Measurements from ENCODE around the gene HMGCS2. TPM values are rescaled to one million over a fixed set of nuclear protein-coding genes. Genes with fewer than 3 reads are reported as not detected.

The HMGCS2 gene
- total and polyA plus RNA-seq, 2 experiments from 2014 or later = not detected

DNA sequence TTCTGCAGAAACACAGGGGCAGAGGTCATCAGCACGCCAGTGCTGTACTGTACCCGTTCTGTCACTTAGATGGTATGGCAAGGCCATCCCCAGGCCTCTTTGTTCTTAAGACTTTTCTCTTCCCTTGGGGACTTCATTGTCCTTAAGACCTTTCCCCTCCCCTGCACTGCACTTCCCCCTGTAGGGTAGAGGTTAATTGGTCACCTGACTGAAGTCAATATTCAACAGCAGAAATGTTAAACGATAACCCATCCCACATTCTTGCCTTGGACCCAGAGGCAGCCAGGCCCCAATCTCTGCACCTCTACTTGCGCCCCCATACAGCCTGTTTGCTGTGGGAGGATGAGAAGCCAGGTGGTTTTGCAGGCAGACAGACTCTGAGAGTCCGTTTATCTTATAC, 46.8 kb downstream of the HMGCS2 start:
- Histone ChIP-seq H4K20me1 (ENCODE audit: insufficient read depth) (peaks cover 11% of the 10 kb centered on the region; the same call in 1 of the 2 replicates), H3F3A (ENCODE audit: insufficient read depth) (no peaks in the 10 kb centered on the region), H3K9me3 (ENCODE audit: low read depth) (no peaks in the 10 kb centered on the region), H3K9me2 (ENCODE audit: insufficient read depth) (no peaks in the 10 kb centered on the region), H3K36me3 (ENCODE audit: low read depth) (peaks cover 41% of the 10 kb centered on the region; the same call in 1 of the 2 replicates), H3K9ac (no peak overlapping the region), H3K79me2 (ENCODE audit: insufficient read depth) (peaks cover 61% of the 10 kb centered on the region), H3K27me3 (replicated peaks; ENCODE audit: insufficient read depth) (no peaks in the 10 kb centered on the region), H2AFZ (no peak overlapping the region), H3K4me3 (no peak overlapping the region), H3K27ac (no peak overlapping the region), H3K4me1 (ENCODE audit: insufficient read depth) (no peaks in the 10 kb centered on the region), H3K4me2 (ENCODE audit: unreplicated experiment) (no peak overlapping the region)
- no peak for TF ChIP-seq EZH2phosphoT487 (IDR thresholded peaks at IDR 0.05; ENCODE audit: insufficient read depth, low read depth)
- TF ChIP-seq EZH2 (IDR thresholded peaks at IDR 0.05; ENCODE audit: insufficient read depth, poor library complexity, severe bottlenecking) = no peak
- DNase-seq = no peak
- 90 to 94% methylated on average over 5 of the region's 5 CpGs for WGBS, 2 experiments (ENCODE audit: low coverage in 1 of 2, low lambda C conversion rate in 2 of 2, missing lambda C conversion rate in 2 of 2)
- in situ Hi-C loops (cut with MboI) = no loop called here

DNA sequence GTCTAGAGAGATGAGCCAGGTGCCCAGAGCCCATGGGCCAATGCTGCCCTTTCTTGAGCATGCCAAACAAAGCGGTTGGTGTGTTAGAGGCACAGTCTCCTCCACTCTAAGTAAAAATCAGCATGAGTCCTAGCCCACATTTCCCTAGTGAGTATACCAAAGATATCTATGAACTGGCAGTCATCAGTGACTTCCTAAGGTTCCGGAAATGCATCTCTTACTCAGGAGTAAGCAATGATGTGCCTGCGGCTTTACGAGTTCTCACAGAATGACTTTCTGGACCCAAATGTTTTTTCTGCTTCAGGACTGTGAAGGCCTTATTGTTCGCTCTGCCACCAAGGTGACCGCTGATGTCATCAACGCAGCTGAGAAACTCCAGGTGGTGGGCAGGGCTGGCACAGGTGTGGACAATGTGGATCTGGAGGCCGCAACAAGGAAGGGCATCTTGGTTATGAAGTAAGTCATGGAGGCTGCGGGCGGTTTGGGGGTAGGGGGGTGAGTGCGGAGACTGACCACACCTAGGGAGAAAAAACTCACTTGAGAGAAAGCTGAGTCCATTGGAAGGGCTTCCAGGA, 47.8 kb downstream of the HMGCS2 start:
- Histone ChIP-seq H3K9ac (no peak overlapping the region), H3K9me2 (ENCODE audit: insufficient read depth) (no peaks in the 10 kb centered on the region), H3K4me3 (no peak overlapping the region), H3K36me3 (ENCODE audit: low read depth) (peaks cover 34% of the 10 kb centered on the region; the same call in 1 of the 2 replicates), H3F3A (ENCODE audit: insufficient read depth) (no peaks in the 10 kb centered on the region), H3K27ac (peak overlapping the region; percentile 48), H3K4me2 (ENCODE audit: unreplicated experiment) (no peak overlapping the region), H3K79me2 (ENCODE audit: insufficient read depth) (peaks cover 70% of the 10 kb centered on the region), H4K20me1 (ENCODE audit: insufficient read depth) (peaks cover 11% of the 10 kb centered on the region; the same call in 1 of the 2 replicates), H3K27me3 (replicated peaks; ENCODE audit: insufficient read depth) (no peaks in the 10 kb centered on the region), H3K9me3 (ENCODE audit: low read depth) (no peaks in the 10 kb centered on the region), H2AFZ (no peak overlapping the region), H3K4me1 (ENCODE audit: insufficient read depth) (no peaks in the 10 kb centered on the region)
- 86% methylated on average over 11 of the region's 11 CpGs for WGBS, 2 experiments (ENCODE audit: low coverage in 1 of 2, low lambda C conversion rate in 2 of 2, missing lambda C conversion rate in 2 of 2)
- in situ Hi-C loops (cut with MboI) = no loop called here
- peak; percentile 69 for DNase-seq
- TF ChIP-seq EZH2phosphoT487 (IDR thresholded peaks at IDR 0.05; ENCODE audit: insufficient read depth, low read depth) (no peak), EZH2 (IDR thresholded peaks at IDR 0.05; ENCODE audit: insufficient read depth, poor library complexity, severe bottlenecking) (no peak)

DNA sequence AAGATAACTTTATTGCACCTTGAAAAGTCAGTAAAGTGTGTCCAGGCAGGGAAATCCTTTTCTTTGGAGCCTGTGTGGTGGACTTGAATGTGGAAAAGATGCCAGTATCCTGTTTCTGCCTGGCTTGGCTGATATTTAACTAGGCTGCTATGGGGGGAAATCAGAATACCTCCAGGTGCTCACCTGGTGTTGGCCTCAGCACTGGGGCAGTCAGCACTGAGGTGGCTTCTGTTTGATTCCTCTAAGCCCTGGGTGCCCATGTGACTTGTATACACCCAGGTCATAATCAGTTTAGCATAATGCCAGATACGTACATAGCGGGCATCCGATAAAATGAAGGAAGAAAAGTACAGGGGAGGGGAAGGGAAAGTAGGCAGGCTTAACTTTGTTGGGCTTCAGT, 49.7 kb downstream of the HMGCS2 start:
- no peak overlapping the region for H2AFZ ChIP-seq
- H3K4me2 ChIP-seq (ENCODE audit: unreplicated experiment) = no peak overlapping the region
- H3K9me2 ChIP-seq (ENCODE audit: insufficient read depth) = no peaks in the 10 kb centered on the region
- peaks cover 23% of the 10 kb centered on the region; the same call in 1 of the 2 replicates for H3K36me3 ChIP-seq (ENCODE audit: low read depth)
- H3K79me2 ChIP-seq (ENCODE audit: insufficient read depth) = peaks cover 90% of the 10 kb centered on the region
- peaks cover 16% of the 10 kb centered on the region; the same call in 1 of the 2 replicates for H4K20me1 ChIP-seq (ENCODE audit: insufficient read depth)
- H3K9ac ChIP-seq = no peak overlapping the region
- TF ChIP-seq EZH2 (IDR thresholded peaks at IDR 0.05; ENCODE audit: insufficient read depth, poor library complexity, severe bottlenecking) (no peak), EZH2phosphoT487 (IDR thresholded peaks at IDR 0.05; ENCODE audit: insufficient read depth, low read depth) (no peak)
- 96 to 100% methylated on average over 3 of the region's 3 CpGs for WGBS, 2 experiments (ENCODE audit: low coverage in 1 of 2, low lambda C conversion rate in 2 of 2, missing lambda C conversion rate in 2 of 2)
- no peak overlapping the region for H3K4me3 ChIP-seq
- H3K4me1 ChIP-seq (ENCODE audit: insufficient read depth) = peaks cover 17% of the 10 kb centered on the region
- 0 out of 2 replicates have a peak, but pooled peaks cover 5% of the 10 kb centered on the region for H3F3A ChIP-seq (ENCODE audit: insufficient read depth)
- in situ Hi-C loops (cut with MboI) = no loop called here
- H3K27ac ChIP-seq = no peak overlapping the region
- H3K9me3 ChIP-seq (ENCODE audit: low read depth) = no peaks in the 10 kb centered on the region
- DNase-seq = no peak
- H3K27me3 ChIP-seq (replicated peaks; ENCODE audit: insufficient read depth) = no peaks in the 10 kb centered on the region

DNA sequence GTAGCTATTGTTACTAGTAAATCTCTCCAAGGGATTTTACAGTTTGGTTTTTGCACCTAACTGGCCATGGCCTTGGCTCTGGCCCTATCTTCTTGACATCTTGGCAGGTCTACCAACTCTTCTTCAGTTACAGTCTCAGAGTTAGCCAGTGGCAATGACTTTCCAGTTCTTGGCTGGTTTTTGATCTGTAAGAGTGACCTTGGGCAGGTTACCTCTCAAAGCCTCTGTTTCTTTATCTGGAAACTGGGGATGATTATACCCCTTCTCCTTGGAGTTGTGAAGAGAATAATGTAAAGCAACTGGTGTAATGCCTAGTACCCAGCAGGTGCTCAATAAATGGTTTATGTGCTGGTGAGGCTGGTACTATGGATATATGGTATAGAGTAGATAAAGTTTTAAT, 50.3 kb downstream of the HMGCS2 start:
- peaks cover 96% of the 10 kb centered on the region for H3K79me2 ChIP-seq (ENCODE audit: insufficient read depth)
- H3K4me2 ChIP-seq (ENCODE audit: unreplicated experiment) = no peak overlapping the region
- H4K20me1 ChIP-seq (ENCODE audit: insufficient read depth) = peaks cover 16% of the 10 kb centered on the region; the same call in 1 of the 2 replicates
- peaks cover 23% of the 10 kb centered on the region for H3K4me1 ChIP-seq (ENCODE audit: insufficient read depth)
- in situ Hi-C loops (cut with MboI) = no loop called here
- no peaks in the 10 kb centered on the region for H3K27me3 ChIP-seq (replicated peaks; ENCODE audit: insufficient read depth)
- no peak overlapping the region for H2AFZ ChIP-seq
- H3K4me3 ChIP-seq = no peak overlapping the region
- H3K36me3 ChIP-seq (ENCODE audit: low read depth) = peaks cover 17% of the 10 kb centered on the region; the same call in 1 of the 2 replicates
- H3K27ac ChIP-seq = no peak overlapping the region
- DNase-seq = no peak
- no peaks in the 10 kb centered on the region for H3K9me2 ChIP-seq (ENCODE audit: insufficient read depth)
- no peaks in the 10 kb centered on the region for H3K9me3 ChIP-seq (ENCODE audit: low read depth)
- TF ChIP-seq EZH2 (IDR thresholded peaks at IDR 0.05; ENCODE audit: insufficient read depth, poor library complexity, severe bottlenecking) = no peak
- H3K9ac ChIP-seq = no peak overlapping the region
- H3F3A ChIP-seq (ENCODE audit: insufficient read depth) = peaks cover 10% of the 10 kb centered on the region
